ENCODE results near the gene UBALD2. TPM values are rescaled to one million over a fixed set of nuclear protein-coding genes. Genes with fewer than 3 reads are reported as not detected.

UBALD2 gene
- polyA plus RNA-seq, 1 of the 3 experiments (the other 2 are of a cell fraction) = 27.0 TPM

GRCh38 chr17:76268015-76268749, 3.0 kb downstream of the UBALD2 start (continued):
- TF ChIP-seq RXRA (IDR thresholded peaks at IDR 0.05; ENCODE audit: borderline replicate concordance, low read depth) = no peak
- TF ChIP-seq NFIC (IDR thresholded peaks at IDR 0.05; ENCODE audit: borderline replicate concordance) = no peak
- TF ChIP-seq EP300 (IDR thresholded peaks at IDR 0.05; ENCODE audit: borderline replicate concordance in 1 of 2, low read depth in 1 of 2, low read length in 1 of 2) = no peak
- no peak for TF ChIP-seq TAF1 (IDR thresholded peaks at IDR 0.05; ENCODE audit: borderline replicate concordance, low read depth, low read length)
- no peak for TF ChIP-seq GATA2 (CRISPR knock-in tag; IDR thresholded peaks at IDR 0.05)

DNA sequence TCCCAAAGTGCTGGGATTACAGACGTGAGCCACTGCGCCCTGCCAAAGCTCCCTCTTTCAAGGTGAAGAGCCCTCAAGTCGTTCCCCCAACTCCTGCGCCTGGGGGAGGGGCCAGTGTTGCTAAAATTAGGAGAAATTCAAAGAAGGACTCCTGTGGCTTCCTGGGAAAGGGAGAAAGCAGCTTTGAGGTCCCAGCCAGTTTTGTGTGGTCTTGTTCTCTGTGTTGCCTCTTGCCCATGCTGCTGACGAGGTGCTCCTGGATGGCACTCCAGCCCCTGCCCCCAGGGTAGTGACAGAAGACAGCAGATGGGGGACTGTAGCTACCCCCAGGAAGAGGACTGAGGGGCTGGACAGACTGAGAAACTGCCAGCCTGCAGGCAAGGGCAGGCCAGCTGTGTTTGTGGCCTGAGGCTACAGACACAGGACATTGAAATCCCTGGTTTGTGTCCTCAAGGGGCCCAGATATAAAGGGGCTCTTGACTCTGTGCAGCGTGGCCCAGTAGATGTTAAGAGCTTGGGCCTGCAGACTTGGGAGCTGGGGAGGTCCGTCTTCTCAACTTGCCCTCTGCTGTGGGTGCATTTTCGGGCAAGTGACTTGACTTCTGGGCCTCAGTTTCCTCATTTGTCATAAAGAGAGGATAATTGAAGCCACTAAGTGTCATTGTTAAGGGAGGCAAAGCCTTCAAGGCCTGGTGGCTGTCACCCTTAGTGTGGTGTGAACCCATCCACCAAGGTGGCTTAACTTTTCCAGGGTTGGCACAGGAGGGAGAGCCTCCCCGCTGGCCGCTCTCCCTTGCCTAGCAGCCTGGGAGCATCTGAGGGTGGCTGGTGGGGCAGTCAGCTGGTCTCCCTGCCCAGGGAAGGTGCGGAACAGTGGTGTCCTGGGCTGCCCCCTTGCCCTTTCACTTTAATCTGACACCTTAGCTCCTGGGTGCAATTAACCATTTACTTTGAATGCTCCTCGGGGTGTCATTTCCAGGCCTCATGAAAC, 4.1 kb downstream of the UBALD2 start:
- Histone ChIP-seq H3K9me2 (no peaks in the 10 kb centered on the region), H4K20me1 (ENCODE audit: insufficient read depth) (peaks cover 13% of the 10 kb centered on the region; the same call in 1 of the 2 replicates), H3K4me2 (0 out of 2 replicates have a peak overlapping the region, but pooled peaks have one; percentile 1), H3K9me3 (no peaks in the 10 kb centered on the region), H2AFZ (ENCODE audit: low read depth) (no peak overlapping the region), H3K79me2 (ENCODE audit: insufficient read depth) (peaks cover 57% of the 10 kb centered on the region), H3K27me3 (ENCODE audit: insufficient read depth) (no peaks in the 10 kb centered on the region), H3K27ac (ENCODE audit: low read depth in 2 of 2, low read length in 1 of 2) (peak overlapping the region in 1 of 2 experiments; percentile 34; a peak in 1 of 4 replicates), H3K4me1 (ENCODE audit: control insufficient read depth in 1 of 2, insufficient read depth in 2 of 2, low read depth in 1 of 2, low read length in 1 of 2) (peaks cover 19 to 22% of the 10 kb centered on the region in 2 experiments; a peak in 3 of 4 replicates), H3K36me3 (replicated peaks in 1 of 2; ENCODE audit: control insufficient read depth in 1 of 2, insufficient read depth in 2 of 2, low read length in 1 of 2) (peaks cover 8 to 23% of the 10 kb centered on the region in 2 experiments), H3K9ac (no peak overlapping the region), H3F3A (replicated peaks; ENCODE audit: insufficient read depth) (peaks cover 11% of the 10 kb centered on the region), H3K4me3 (ENCODE audit: low read depth in 2 of 2, low read length in 1 of 2) (no peak overlapping the region)
- 91% methylated on average over 12 of the region's 12 CpGs for WGBS (ENCODE audit: low lambda C conversion rate)
- TF ChIP-seq, protein P1, sequence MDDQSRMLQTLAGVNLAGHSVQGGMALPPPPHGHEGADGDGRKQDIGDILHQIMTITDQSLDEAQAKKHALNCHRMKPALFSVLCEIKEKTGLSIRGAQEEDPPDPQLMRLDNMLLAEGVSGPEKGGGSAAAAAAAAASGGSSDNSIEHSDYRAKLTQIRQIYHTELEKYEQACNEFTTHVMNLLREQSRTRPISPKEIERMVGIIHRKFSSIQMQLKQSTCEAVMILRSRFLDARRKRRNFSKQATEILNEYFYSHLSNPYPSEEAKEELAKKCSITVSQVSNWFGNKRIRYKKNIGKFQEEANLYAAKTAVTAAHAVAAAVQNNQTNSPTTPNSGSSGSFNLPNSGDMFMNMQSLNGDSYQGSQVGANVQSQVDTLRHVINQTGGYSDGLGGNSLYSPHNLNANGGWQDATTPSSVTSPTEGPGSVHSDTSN (IDR thresholded peaks at IDR 0.05) = no peak
- TF ChIP-seq MAX (IDR thresholded peaks at IDR 0.05; ENCODE audit: low read depth) (no peak), RCOR1 (IDR thresholded peaks at IDR 0.05; ENCODE audit: low read length) (no peak), TEAD4 (IDR thresholded peaks at IDR 0.05; ENCODE audit: borderline replicate concordance, insufficient read depth) (no peak), EZH2phosphoT487 (IDR thresholded peaks at IDR 0.05; ENCODE audit: borderline replicate concordance, low read depth) (no peak), JUND (IDR thresholded peaks at IDR 0.05) (no peak), TCF12 (IDR thresholded peaks at IDR 0.05) (no peak), FOXJ3 (CRISPR knock-in tag; IDR thresholded peaks at IDR 0.05) (no peak), ELF1 (IDR thresholded peaks at IDR 0.05) (no peak), GATA2 (CRISPR knock-in tag; IDR thresholded peaks at IDR 0.05) (no peak), IRF3 (IDR thresholded peaks at IDR 0.05; ENCODE audit: low read depth, low read length) (no peak)
- TF ChIP-seq, protein P2, sequence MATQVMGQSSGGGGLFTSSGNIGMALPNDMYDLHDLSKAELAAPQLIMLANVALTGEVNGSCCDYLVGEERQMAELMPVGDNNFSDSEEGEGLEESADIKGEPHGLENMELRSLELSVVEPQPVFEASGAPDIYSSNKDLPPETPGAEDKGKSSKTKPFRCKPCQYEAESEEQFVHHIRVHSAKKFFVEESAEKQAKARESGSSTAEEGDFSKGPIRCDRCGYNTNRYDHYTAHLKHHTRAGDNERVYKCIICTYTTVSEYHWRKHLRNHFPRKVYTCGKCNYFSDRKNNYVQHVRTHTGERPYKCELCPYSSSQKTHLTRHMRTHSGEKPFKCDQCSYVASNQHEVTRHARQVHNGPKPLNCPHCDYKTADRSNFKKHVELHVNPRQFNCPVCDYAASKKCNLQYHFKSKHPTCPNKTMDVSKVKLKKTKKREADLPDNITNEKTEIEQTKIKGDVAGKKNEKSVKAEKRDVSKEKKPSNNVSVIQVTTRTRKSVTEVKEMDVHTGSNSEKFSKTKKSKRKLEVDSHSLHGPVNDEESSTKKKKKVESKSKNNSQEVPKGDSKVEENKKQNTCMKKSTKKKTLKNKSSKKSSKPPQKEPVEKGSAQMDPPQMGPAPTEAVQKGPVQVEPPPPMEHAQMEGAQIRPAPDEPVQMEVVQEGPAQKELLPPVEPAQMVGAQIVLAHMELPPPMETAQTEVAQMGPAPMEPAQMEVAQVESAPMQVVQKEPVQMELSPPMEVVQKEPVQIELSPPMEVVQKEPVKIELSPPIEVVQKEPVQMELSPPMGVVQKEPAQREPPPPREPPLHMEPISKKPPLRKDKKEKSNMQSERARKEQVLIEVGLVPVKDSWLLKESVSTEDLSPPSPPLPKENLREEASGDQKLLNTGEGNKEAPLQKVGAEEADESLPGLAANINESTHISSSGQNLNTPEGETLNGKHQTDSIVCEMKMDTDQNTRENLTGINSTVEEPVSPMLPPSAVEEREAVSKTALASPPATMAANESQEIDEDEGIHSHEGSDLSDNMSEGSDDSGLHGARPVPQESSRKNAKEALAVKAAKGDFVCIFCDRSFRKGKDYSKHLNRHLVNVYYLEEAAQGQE (IDR thresholded peaks at IDR 0.05; ENCODE audit: low read depth, low read length) = no peak
- ChIA-PET POLR2A (interaction anchor here (0.9 kb wide), 1 partner anchor 233 kb away, joined by 3 read pairs; no protein-coding TSS in a partner anchor), CTCF (interaction anchor here (0.6 to 7.0 kb wide), 11 partner anchors 11 to 162 kb away, joined by 3 to 130 read pairs (median 4); partner anchors contain the start of gene SPHK1)
- peak; percentile 44 for DNase-seq
